T-helper 22 cell (primary cell): ENCODE measurements around the gene CNPPD1.

Source experiments
- DNase-seq: peaks from one replicate; pipeline ENCODE4 v3.0.0-alpha.2; 2020; ENCODE audit warnings: low read depth

Gene CNPPD1

GRCh38 chr2:219176818-219177551 is at the start of gene CNPPD1:
Gene CNPPD1, minus strand, starts transcription at chr2:219176925. Its CDS starts 97 bp downstream, at chr2:219176828.
- DNase-seq: peak; percentile 79

- DNase-seq: no peak
Measured at GRCh38 chr2:219225350-219225749, 48.6 kb upstream of the CNPPD1 start.

- DNase-seq: no peak
Measured at GRCh38 chr2:219223831-219224610, 47.3 kb upstream of the CNPPD1 start.

GRCh38 chr2:219221957-219222518 is 45.3 kb upstream of the CNPPD1 start:
- no peak for DNase-seq

GRCh38 chr2:219220652-219221402 is 44.1 kb upstream of the CNPPD1 start:
- DNase-seq: no peak

GRCh38 chr2:219219784-219220532 is 43.2 kb upstream of the CNPPD1 start:
- DNase-seq: no peak

GRCh38 chr2:219218732-219219701 is 42.3 kb upstream of the CNPPD1 start, which contains the start of gene ABCB6:
Gene ABCB6, minus strand, starts transcription at chr2:219218958. Its CDS starts 285 bp downstream, at chr2:219218673.
- DNase-seq: peak; percentile 83

GRCh38 chr2:219218217-219218731 is 41.5 kb upstream of the CNPPD1 start:
- DNase-seq: no peak

- no peak for DNase-seq
Measured at GRCh38 chr2:219216535-219216915, 39.8 kb upstream of the CNPPD1 start.

- DNase-seq: no peak
Measured at GRCh38 chr2:219215871-219216534, 39.3 kb upstream of the CNPPD1 start.

GRCh38 chr2:219214786-219215185 is 38.1 kb upstream of the CNPPD1 start:
- no peak for DNase-seq

GRCh38 chr2:219214141-219214540 is 37.4 kb upstream of the CNPPD1 start:
- no peak for DNase-seq

- no peak for DNase-seq
Measured at GRCh38 chr2:219213486-219214071, 36.9 kb upstream of the CNPPD1 start.

GRCh38 chr2:219213026-219213415 is 36.3 kb upstream of the CNPPD1 start:
- DNase-seq: no peak

- no peak for DNase-seq
Measured at GRCh38 chr2:219210886-219211362, 34.2 kb upstream of the CNPPD1 start.

- DNase-seq: no peak
Measured at GRCh38 chr2:219210196-219210885, 33.6 kb upstream of the CNPPD1 start.

- DNase-seq: no peak
Measured at GRCh38 chr2:219209236-219210195, 32.8 kb upstream of the CNPPD1 start.
